H1 (cell line): ENCODE results near the gene CDKN2B. TPM values are rescaled to one million over a fixed set of nuclear protein-coding genes. Genes with fewer than 3 reads are reported as not detected.

Experiments used
- CTCF ChIA-PET: fragments of 300-600 bp; sonication (Branson Sonifier 250); formaldehyde crosslinking; loops from one replicate; lab custom pipeline; 2021; ENCODE audit not compliant: partially characterized antibody; lab: Charles Lee
- POLR2A ChIA-PET: fragments of 300-600 bp; sonication (Branson Sonifier 250); formaldehyde crosslinking; loops from one replicate; lab custom pipeline; 2021; ENCODE audit warnings: inconsistent platforms; ENCODE audit not compliant: partially characterized antibody; lab: Charles Lee
- DNase-seq, 2 experiments: peaks; one replicate each; pipeline versions ENCODE4 v3.0.0 to v3.0.0-alpha.2; 2010 to 2022; ENCODE audit warnings: low spot score in 2 of 2, low read depth in 1 of 2, mixed read lengths in 1 of 2
- FAIRE-seq: peaks from 2 replicates; lab custom pipeline; 2011; peaks lifted over from hg19 to GRCh38; lab: Jason Lieb, UNC
- H2AFZ ChIP-seq: 2 replicates; pipeline ENCODE4 v1.8.1; 2012; ENCODE audit warnings: low read length, inconsistent platforms
- H2AK5ac ChIP-seq: 2 replicates; pipeline ENCODE4 v1.6.1; 2013; ENCODE audit warnings: low read depth, low read length
- H2BK120ac ChIP-seq: replicated peaks from 2 replicates; pipeline ENCODE3; 2013; ENCODE audit warnings: low read depth, low read length, inconsistent platforms
- H2BK12ac ChIP-seq: 2 replicates; pipeline ENCODE4 v1.6.1; 2013; ENCODE audit warnings: low read depth, low read length
- H2BK15ac ChIP-seq: 2 replicates; pipeline ENCODE4 v1.6.1; 2013; ENCODE audit warnings: low read length
- H2BK20ac ChIP-seq: 2 replicates; pipeline ENCODE4 v1.6.1; 2013; ENCODE audit warnings: low read length
- H2BK5ac ChIP-seq: 2 replicates; pipeline ENCODE4 v1.6.1; 2013; ENCODE audit warnings: low read depth, low read length
- H3K14ac ChIP-seq: 2 replicates; pipeline ENCODE4 v1.6.1; 2013; ENCODE audit warnings: inconsistent platforms; ENCODE audit not compliant: insufficient read length
- H3K18ac ChIP-seq: 2 replicates; pipeline ENCODE4 v1.6.1; 2013; ENCODE audit warnings: low read length; ENCODE audit errors: extremely low read depth
- H3K23ac ChIP-seq: 2 replicates; pipeline ENCODE4 v1.6.1; 2013; ENCODE audit warnings: inconsistent platforms; ENCODE audit not compliant: insufficient read length
- H3K23me2 ChIP-seq: 2 replicates; pipeline ENCODE4 v1.6.1; 2013; ENCODE audit warnings: low read depth, low read length
- H3K27ac ChIP-seq: 2 replicates; pipeline ENCODE4 v1.6.1; 2011; ENCODE audit warnings: low read depth, low read length, inconsistent platforms
- H3K27me3 ChIP-seq, 4 experiments: replicated peaks in 1 of 4; 1 replicate in 1 of 4; 2 replicates in 3 of 4; pipeline versions ENCODE4 v1.6.1 to v1.8.1; 2011 to 2013; ENCODE audit warnings: low read length in 3 of 4, mild to moderate bottlenecking in 3 of 4, inconsistent platforms in 2 of 4, mixed read lengths in 2 of 4, moderate library complexity in 1 of 4; ENCODE audit not compliant: control insufficient read depth in 3 of 4, insufficient read depth in 3 of 4; ENCODE audit errors: extremely low read depth in 1 of 4
- H3K36me3 ChIP-seq, 4 experiments: 2 replicates each; pipeline versions ENCODE4 v1.6.1 to v1.8.1; 2011 to 2013; ENCODE audit warnings: mild to moderate bottlenecking in 4 of 4, low read length in 3 of 4, moderate library complexity in 2 of 4, control low read depth in 1 of 4, inconsistent platforms in 1 of 4; ENCODE audit not compliant: insufficient read depth in 4 of 4, control insufficient read depth in 2 of 4
- H3K4ac ChIP-seq: replicated peaks from 2 replicates; pipeline ENCODE3; 2013; ENCODE audit warnings: low read length, low read depth, mixed read lengths, inconsistent platforms; ENCODE audit not compliant: insufficient read length
- H3K4me1 ChIP-seq, 4 experiments: replicated peaks in 1 of 4; 1 replicate in 1 of 4; 2 replicates in 3 of 4; pipeline versions ENCODE4 v1.6.1 to v1.8.1; 2011 to 2013; ENCODE audit warnings: low read length in 3 of 4, inconsistent platforms in 2 of 4, mixed read lengths in 1 of 4; ENCODE audit not compliant: insufficient read depth in 4 of 4, control insufficient read depth in 3 of 4
- H3K4me2 ChIP-seq, 2 experiments: 2 replicates each; pipeline versions ENCODE4 v1.6.1 to v1.8.1; 2011 to 2013; ENCODE audit warnings: low read depth in 2 of 2, low read length in 2 of 2, control low read depth in 1 of 2, inconsistent platforms in 1 of 2, mild to moderate bottlenecking in 1 of 2; ENCODE audit not compliant: insufficient read depth in 1 of 2
- H3K4me3 ChIP-seq, 4 experiments: fragments of 200-600, 300-600 bp in 1 of 4; sonication (generic), shearing (Covaris generic), sonication (Bioruptor Twin) in 1 of 4; 2 replicates each; pipeline versions ENCODE4 v1.5.1 to v1.8.1; 2011 to 2016; ENCODE audit warnings: low read length in 4 of 4, low read depth in 3 of 4, control low read depth in 2 of 4, inconsistent platforms in 2 of 4, mild to moderate bottlenecking in 2 of 4, mixed read lengths in 1 of 4, moderate library complexity in 1 of 4; ENCODE audit not compliant: insufficient read depth in 2 of 4; ENCODE audit errors: extremely low read depth in 1 of 4
- H3K56ac ChIP-seq: replicated peaks from 2 replicates; pipeline ENCODE3; 2013; ENCODE audit warnings: low read depth, mild to moderate bottlenecking, mixed read lengths, low read length, inconsistent platforms; ENCODE audit not compliant: insufficient read length
- H3K79me1 ChIP-seq: 2 replicates; pipeline ENCODE4 v1.6.1; 2013; ENCODE audit warnings: low read depth, low read length, control low read depth
- H3K79me2 ChIP-seq, 2 experiments: 2 replicates each; pipeline versions ENCODE4 v1.6.1 to v1.8.1; 2012 to 2013; ENCODE audit warnings: low read length in 2 of 2, mild to moderate bottlenecking in 2 of 2, inconsistent platforms in 1 of 2; ENCODE audit not compliant: insufficient read depth in 2 of 2, control insufficient read depth in 1 of 2
- H3K9ac ChIP-seq, 4 experiments: replicated peaks in 1 of 4; 1 replicate in 1 of 4; 2 replicates in 3 of 4; pipeline versions ENCODE4 v1.6.1 to v1.8.1; 2011 to 2013; ENCODE audit warnings: low read depth in 3 of 4, low read length in 3 of 4, control low read depth in 2 of 4, mild to moderate bottlenecking in 2 of 4, moderate library complexity in 2 of 4, inconsistent platforms in 1 of 4; ENCODE audit errors: extremely low read depth in 1 of 4
- H3K9me3 ChIP-seq, 2 experiments: 2 replicates each; pipeline versions ENCODE4 v1.6.1 to v1.8.1; 2012 to 2013; ENCODE audit warnings: mild to moderate bottlenecking in 2 of 2, moderate library complexity in 2 of 2, control low read depth in 1 of 2, inconsistent platforms in 1 of 2, low read depth in 1 of 2, low read length in 1 of 2, mixed read lengths in 1 of 2; ENCODE audit not compliant: insufficient read depth in 2 of 2
- H4K20me1 ChIP-seq, 2 experiments: replicated peaks in 1 of 2; 2 replicates each; pipeline versions ENCODE3 to v1.8.1; 2011 to 2013; ENCODE audit warnings: inconsistent platforms in 2 of 2, low read length in 2 of 2, mild to moderate bottlenecking in 1 of 2; ENCODE audit not compliant: insufficient read depth in 2 of 2, control insufficient read depth in 1 of 2
- H4K5ac ChIP-seq: 2 replicates; pipeline ENCODE4 v1.6.1; 2013; ENCODE audit warnings: low read length, low read depth, mixed read lengths, inconsistent platforms; ENCODE audit not compliant: insufficient read length
- H4K8ac ChIP-seq: 2 replicates; pipeline ENCODE4 v1.8.0; 2013; ENCODE audit warnings: mild to moderate bottlenecking, moderate library complexity, low read length, inconsistent platforms; ENCODE audit not compliant: insufficient read depth; ENCODE audit errors: extremely low read depth
- H4K91ac ChIP-seq: replicated peaks from 2 replicates; pipeline ENCODE3; 2013; ENCODE audit warnings: low read length, mixed read lengths, inconsistent platforms; ENCODE audit not compliant: insufficient read length
- CEBPB ChIP-seq: IDR thresholded peaks from 2 replicates; pipeline ENCODE4 v1.6.1; 2012; ENCODE audit warnings: low read depth, low read length
- POU5F1 ChIP-seq: IDR thresholded peaks from 2 replicates; pipeline ENCODE4 v1.6.1; 2011; ENCODE audit warnings: low read depth, mild to moderate bottlenecking, low read length, moderate library complexity
- SUZ12 ChIP-seq: fragments of 200-600 bp; sonication (generic); IDR thresholded peaks from 2 replicates; pipeline ENCODE4 v1.6.1; 2012; ENCODE audit warnings: mild to moderate bottlenecking, inconsistent platforms, low read length, moderate library complexity, mixed read lengths
- TAF1 ChIP-seq: IDR thresholded peaks from 2 replicates; pipeline ENCODE4 v1.6.1; 2011; ENCODE audit warnings: mild to moderate bottlenecking, low read depth, low read length
- TAF7 ChIP-seq: optimal IDR thresholded peaks from 2 replicates; pipeline ENCODE3; 2011; ENCODE audit warnings: low read depth, mild to moderate bottlenecking, inconsistent platforms, low read length, moderate library complexity, borderline replicate concordance
- TCF12 ChIP-seq: IDR thresholded peaks from 2 replicates; pipeline ENCODE4 v1.6.1; 2011; ENCODE audit warnings: low read depth, mild to moderate bottlenecking, low read length
- ZNF274 ChIP-seq: IDR thresholded peaks from 2 replicates; pipeline ENCODE4 v1.7.0; 2012; ENCODE audit warnings: low read length, borderline replicate concordance; ENCODE audit errors: extremely low read depth
- WGBS, 2 experiments: shearing (Covaris generic) in 1 of 2; methylation state at CpG; one replicate each; pipeline versions ENCODE4 v1.1.6 to v1.1.7; 2013 to 2015; ENCODE audit warnings: low lambda C conversion rate in 2 of 2, mixed read lengths in 2 of 2, inconsistent platforms in 1 of 2, low coverage in 1 of 2, missing lambda C conversion rate in 1 of 2; ENCODE audit not compliant: insufficient replicate concordance in 2 of 2, insufficient coverage in 1 of 2, insufficient read length in 1 of 2; ENCODE audit errors: extremely low coverage in 1 of 2, missing lambda C conversion rate in 1 of 2; 5-methylcytosine and 5-hydroxymethylcytosine counted together
- polyA plus RNA-seq, 7 experiments: library from polyadenylated mRNA; depleted of rRNA in 3 of 7; stranded (reverse) in 5 of 7; unstranded in 2 of 7; fragments of >200 nt in 5 of 7; fragments of 200-250 nt in 2 of 7; gene quantifications; 1 replicate in 5 of 7; 2 replicates in 1 of 7; 4 replicates in 1 of 7; pipeline versions ENCODE4 v1.2.1 to v1.2.3, GENCODE V29; 2011 to 2013; ENCODE audit warnings: missing spikeins in 2 of 7, mixed read lengths in 2 of 7
- total RNA-seq: library from RNA; stranded (reverse); fragmentation: NEBNext Ultra II Directional; extraction: Animal tissue kit (Norgen Biotek cat#: 25700); gene quantifications from 2 replicates; pipeline ENCODE4 v1.2.1, GENCODE V29; 2021

Gene CDKN2B
- total and polyA plus RNA-seq, 2 of the 8 experiments (the other 6 are each of a cell fraction or from before 2014, with no cell fraction given): 0.20 to 0.88 TPM

GRCh38 chr9:22022396-22022795 lies 13.3 kb upstream of the CDKN2B start:
- ChIA-PET POLR2A (no interaction called here), CTCF (interaction anchor here (1.8 to 1.9 kb wide), 2 partner anchors 11 to 14 kb away, joined by 6 to 10 read pairs; partner anchors contain the start of gene CDKN2B)
- H3K9me3 ChIP-seq: no peaks in the 10 kb centered on the region
- TF ChIP-seq CEBPB (no peak), ZNF274 (no peak), SUZ12 (no peak), TAF1 (no peak), POU5F1 (no peak), TCF12 (no peak), TAF7 (no peak)
- no peak overlapping the region for H2AFZ ChIP-seq
- H3K56ac ChIP-seq: no peak overlapping the region
- no peak overlapping the region for H3K14ac ChIP-seq
- no peak overlapping the region for H2BK5ac ChIP-seq
- no peak overlapping the region for H3K18ac ChIP-seq
- no peak overlapping the region for H4K8ac ChIP-seq
- no peaks in the 10 kb centered on the region for H3K4me1 ChIP-seq
- H2BK15ac ChIP-seq: no peak overlapping the region
- WGBS, 2 experiments: 93% methylated on average over 3 of the region's 3 CpGs; no CpG with 5 or more reads in 1 of the 2 experiments
- no peak overlapping the region for H3K4ac ChIP-seq
- no peak overlapping the region for H3K23ac ChIP-seq
- H3K27me3 ChIP-seq: no peaks in the 10 kb centered on the region
- no peak overlapping the region for H2BK20ac ChIP-seq
- H2BK12ac ChIP-seq: no peak overlapping the region
- H3K79me2 ChIP-seq: no peaks in the 10 kb centered on the region
- no peak overlapping the region for H4K5ac ChIP-seq
- H4K20me1 ChIP-seq: no peaks in the 10 kb centered on the region
- no peak overlapping the region for H3K27ac ChIP-seq
- no peaks in the 10 kb centered on the region for H3K23me2 ChIP-seq
- H3K4me3 ChIP-seq: no peak overlapping the region
- H2BK120ac ChIP-seq: no peak overlapping the region
- no peak overlapping the region for H4K91ac ChIP-seq
- H3K9ac ChIP-seq: no peak overlapping the region
- no peak overlapping the region for H2AK5ac ChIP-seq
- no peaks in the 10 kb centered on the region for H3K36me3 ChIP-seq
- FAIRE-seq (no peak), DNase-seq (no peak)
- H3K4me2 ChIP-seq: no peak overlapping the region
- H3K79me1 ChIP-seq: no peaks in the 10 kb centered on the region
